Lower lobe of right lung (tissue), 2 donors: ENCODE results near the gene LMO1. TPM values are rescaled to one million over a fixed set of nuclear protein-coding genes. Genes with fewer than 3 reads are reported as not detected.

Experiments used
- ATAC-seq, 2 donors: fragments of 200-7000 bp; cut with Tn5 transposase; one replicate each; pipeline ENCODE4 v1.9.1; 2020 to 2022; ENCODE audit warnings: mild to moderate bottlenecking in 2 of 2, moderate library complexity in 2 of 2
- DNase-seq: peaks from one replicate; pipeline ENCODE4 v3.0.0-alpha.2; 2020
- H3K27ac ChIP-seq: fragments of 200-600 bp; one replicate; pipeline ENCODE4 v1.8.0; 2022
- H3K27me3 ChIP-seq: fragments of 200-600 bp; one replicate; pipeline ENCODE4 v1.8.0; 2022; ENCODE audit warnings: low read depth
- H3K36me3 ChIP-seq: fragments of 200-600 bp; one replicate; pipeline ENCODE4 v1.8.0; 2022; ENCODE audit warnings: mild to moderate bottlenecking
- H3K4me1 ChIP-seq: fragments of 200-600 bp; one replicate; pipeline ENCODE4 v1.8.0; 2022
- H3K4me3 ChIP-seq: fragments of 200-600 bp; one replicate; pipeline ENCODE4 v1.8.0; 2022; ENCODE audit warnings: mild to moderate bottlenecking
- H3K9me3 ChIP-seq: fragments of 200-600 bp; one replicate; pipeline ENCODE4 v1.8.0; 2022
- intact Hi-C: fragments of 100-400 bp; cut with DNase I; formaldehyde crosslinking; loops from one replicate; pipeline ENCODE4 v1.11.0; 2022
- total RNA-seq: library from RNA; stranded (reverse); fragmentation: NEBNext Ultra II Directional; extraction: Animal tissue kit (Norgen Biotek cat#: 25700); gene quantifications from one replicate; pipeline ENCODE4 v1.2.1, GENCODE V29; 2021
- TF ChIP-seq, protein P1 (sequence below): fragments of 200-600 bp; IDR thresholded peaks from one replicate; pipeline ENCODE4 v1.8.0; 2022; ENCODE audit warnings: antibody characterized with exemption, mild to moderate bottlenecking
- donor health status: DM: no; HTN: yes; CAD: no; lungs with severe emphysema.

The LMO1 gene
- total RNA-seq, 1 donor from 2014 or later, result not detected

DNA sequence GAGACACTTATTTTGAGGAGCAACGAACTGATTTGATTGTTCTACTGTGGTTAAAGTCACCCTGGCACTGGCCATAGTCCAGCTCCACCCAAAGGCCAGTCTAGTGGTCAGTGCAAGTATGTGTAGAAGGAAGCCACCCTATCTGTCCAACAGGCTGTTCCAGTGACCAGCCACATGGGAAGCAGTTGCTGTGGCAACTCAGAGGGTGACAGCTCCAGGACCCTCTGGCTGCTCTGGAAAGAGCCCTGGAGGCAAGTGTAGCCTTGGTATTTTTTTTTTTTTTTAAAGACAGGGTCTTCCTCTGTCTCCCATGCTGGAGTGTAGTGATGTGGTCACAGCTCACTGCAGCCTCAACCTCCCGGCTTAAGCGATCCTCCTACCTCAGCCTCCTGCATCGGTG is 27.8 kb downstream of the LMO1 start:
- H3K4me3 ChIP-seq, result no peak overlapping the region
- no peak for ATAC-seq
- no peak overlapping the region for H3K27ac ChIP-seq
- no peaks in the 10 kb centered on the region for H3K27me3 ChIP-seq
- TF ChIP-seq, protein P1, sequence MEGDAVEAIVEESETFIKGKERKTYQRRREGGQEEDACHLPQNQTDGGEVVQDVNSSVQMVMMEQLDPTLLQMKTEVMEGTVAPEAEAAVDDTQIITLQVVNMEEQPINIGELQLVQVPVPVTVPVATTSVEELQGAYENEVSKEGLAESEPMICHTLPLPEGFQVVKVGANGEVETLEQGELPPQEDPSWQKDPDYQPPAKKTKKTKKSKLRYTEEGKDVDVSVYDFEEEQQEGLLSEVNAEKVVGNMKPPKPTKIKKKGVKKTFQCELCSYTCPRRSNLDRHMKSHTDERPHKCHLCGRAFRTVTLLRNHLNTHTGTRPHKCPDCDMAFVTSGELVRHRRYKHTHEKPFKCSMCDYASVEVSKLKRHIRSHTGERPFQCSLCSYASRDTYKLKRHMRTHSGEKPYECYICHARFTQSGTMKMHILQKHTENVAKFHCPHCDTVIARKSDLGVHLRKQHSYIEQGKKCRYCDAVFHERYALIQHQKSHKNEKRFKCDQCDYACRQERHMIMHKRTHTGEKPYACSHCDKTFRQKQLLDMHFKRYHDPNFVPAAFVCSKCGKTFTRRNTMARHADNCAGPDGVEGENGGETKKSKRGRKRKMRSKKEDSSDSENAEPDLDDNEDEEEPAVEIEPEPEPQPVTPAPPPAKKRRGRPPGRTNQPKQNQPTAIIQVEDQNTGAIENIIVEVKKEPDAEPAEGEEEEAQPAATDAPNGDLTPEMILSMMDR, result no peak
- H3K36me3 ChIP-seq, result no peaks in the 10 kb centered on the region
- no peaks in the 10 kb centered on the region for H3K9me3 ChIP-seq
- DNase-seq, result peak; percentile 20
- no peaks in the 10 kb centered on the region for H3K4me1 ChIP-seq
- intact Hi-C loops, result no loop called here

DNA sequence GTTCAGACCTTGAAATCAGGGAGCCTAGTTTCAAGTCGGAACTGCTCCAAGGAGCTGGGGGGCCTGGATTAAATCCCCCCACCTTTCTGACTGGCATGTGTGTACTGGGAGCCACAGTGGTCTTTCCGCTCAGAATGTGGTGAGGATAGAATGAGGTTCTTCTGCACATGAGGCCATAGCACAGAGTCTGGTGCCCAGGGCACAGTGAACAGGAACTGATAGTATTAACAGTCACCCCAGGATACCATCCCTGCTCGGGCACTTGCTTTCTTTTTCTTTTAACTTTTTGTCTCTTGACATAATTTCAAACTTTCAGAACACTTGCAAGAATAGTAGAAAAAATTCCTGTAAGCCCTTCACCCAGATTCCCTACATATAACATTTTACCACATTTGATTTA is 28.8 kb downstream of the LMO1 start:
- H3K27ac ChIP-seq, result no peak overlapping the region
- no peaks in the 10 kb centered on the region for H3K9me3 ChIP-seq
- H3K4me3 ChIP-seq, result no peak overlapping the region
- ATAC-seq, result no peak
- no peaks in the 10 kb centered on the region for H3K4me1 ChIP-seq
- TF ChIP-seq, protein P1, result no peak
- no peaks in the 10 kb centered on the region for H3K36me3 ChIP-seq
- intact Hi-C loops, result no loop called here
- no peaks in the 10 kb centered on the region for H3K27me3 ChIP-seq
- no peak for DNase-seq

DNA sequence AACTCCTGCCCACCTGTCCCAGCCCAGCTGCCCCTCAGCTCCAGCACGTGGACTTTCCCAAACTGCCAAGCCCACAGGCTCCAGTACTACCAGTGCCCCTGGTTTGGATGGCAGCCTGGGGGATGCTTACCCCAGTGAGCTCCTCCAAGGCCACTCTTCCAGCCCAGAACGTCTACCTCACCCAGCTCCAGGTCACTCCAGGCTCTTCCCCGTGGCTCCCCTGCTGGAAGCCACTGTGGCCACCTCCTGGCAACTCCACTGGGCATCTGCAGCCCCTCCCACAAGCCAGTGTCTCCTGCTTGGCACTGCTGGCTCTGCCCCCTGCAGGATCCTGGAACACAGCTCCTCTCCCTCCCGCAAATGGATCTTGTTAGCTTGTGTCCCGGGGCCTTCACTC is 29.3 kb downstream of the LMO1 start:
- no peak for ATAC-seq
- H3K27ac ChIP-seq, result no peak overlapping the region
- H3K9me3 ChIP-seq, result no peaks in the 10 kb centered on the region
- H3K4me1 ChIP-seq, result no peaks in the 10 kb centered on the region
- no peaks in the 10 kb centered on the region for H3K27me3 ChIP-seq
- peak; percentile 22 for DNase-seq
- TF ChIP-seq, protein P1, result no peak
- no peak overlapping the region for H3K4me3 ChIP-seq
- intact Hi-C loops, result no loop called here
- H3K36me3 ChIP-seq, result no peaks in the 10 kb centered on the region

DNA sequence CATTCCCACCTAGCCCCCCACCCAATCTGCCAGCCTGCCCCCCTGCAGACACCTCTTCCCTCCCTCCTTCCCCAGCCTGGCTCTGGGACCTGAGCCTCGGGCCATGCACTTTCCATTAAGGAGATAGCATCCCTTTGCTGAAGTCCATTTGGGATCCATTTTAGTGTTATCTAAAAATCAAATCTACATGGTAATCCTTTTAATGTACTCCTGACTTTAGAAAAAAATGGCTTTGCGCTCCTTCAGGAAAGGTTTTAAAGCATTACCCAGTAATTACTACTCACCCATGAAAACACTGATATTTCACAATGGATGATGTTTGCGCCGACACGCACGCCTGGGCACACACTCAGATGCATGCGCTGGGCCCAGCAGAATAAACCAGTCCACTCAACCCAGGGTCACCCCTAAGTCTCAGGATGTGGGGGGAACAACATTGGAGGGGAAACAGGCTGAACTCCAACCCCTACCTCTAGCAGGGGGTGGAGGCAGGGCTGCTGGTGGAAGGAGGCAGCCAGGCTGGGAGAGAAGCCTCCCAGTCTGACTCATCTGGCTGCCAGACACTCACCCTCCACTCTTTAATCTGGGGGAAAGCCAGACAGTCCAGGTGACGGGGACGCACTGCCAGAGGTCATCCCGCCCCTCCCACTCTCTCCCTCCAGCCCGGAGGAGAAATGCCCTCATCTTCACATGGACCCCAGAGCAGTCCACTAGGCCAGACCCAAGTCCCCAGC is 29.8 kb downstream of the LMO1 start:
- no peak for ATAC-seq
- TF ChIP-seq, protein P1, result no peak
- Histone ChIP-seq H3K27me3 (no peaks in the 10 kb centered on the region), H3K9me3 (no peaks in the 10 kb centered on the region), H3K36me3 (no peaks in the 10 kb centered on the region), H3K4me1 (no peaks in the 10 kb centered on the region), H3K27ac (no peak overlapping the region), H3K4me3 (no peak overlapping the region)
- intact Hi-C loops, result no loop called here
- DNase-seq, result peak; percentile 13

DNA sequence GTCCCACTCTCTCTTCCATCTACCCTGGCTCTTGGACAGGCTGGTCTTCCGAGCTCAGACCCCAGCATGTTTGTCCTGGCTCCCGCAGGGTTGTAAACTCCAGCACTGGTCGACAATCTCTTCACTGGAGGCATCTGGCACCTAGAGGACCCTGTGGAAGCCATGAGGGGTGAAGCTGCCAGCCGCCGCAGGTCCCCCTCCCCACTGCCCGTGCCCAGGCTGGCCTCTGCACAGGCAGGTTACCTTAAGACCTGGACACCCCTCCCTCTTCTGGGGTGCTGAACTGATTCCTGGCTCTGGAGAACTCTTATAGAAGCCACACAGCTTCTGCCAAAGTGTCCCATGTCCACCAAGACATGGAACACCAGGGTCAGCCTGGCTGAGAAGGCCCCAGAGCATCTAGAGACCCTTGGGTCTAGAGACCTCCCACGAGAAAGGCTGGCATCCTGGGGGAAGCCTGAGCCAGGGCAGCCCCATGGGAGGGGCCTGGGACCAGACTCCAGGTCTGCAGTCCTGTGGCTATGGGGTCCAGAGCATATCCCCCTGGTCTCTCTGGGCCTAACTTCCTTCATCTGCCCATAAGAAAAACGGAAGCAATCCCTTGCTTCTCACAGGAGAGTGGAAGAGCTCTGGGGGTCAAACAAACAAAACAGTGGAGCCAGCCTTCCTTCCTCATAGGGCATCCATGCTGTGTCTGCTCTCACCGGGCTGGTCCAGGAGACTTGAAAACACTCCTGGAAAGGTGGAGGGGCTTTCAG is 30.6 kb downstream of the LMO1 start:
- Histone ChIP-seq H3K27me3 (no peaks in the 10 kb centered on the region), H3K9me3 (no peaks in the 10 kb centered on the region), H3K36me3 (no peaks in the 10 kb centered on the region), H3K27ac (no peak overlapping the region), H3K4me3 (no peak overlapping the region), H3K4me1 (no peaks in the 10 kb centered on the region)
- DNase-seq (peak; percentile 18), ATAC-seq (no peak)
- TF ChIP-seq, protein P1, result no peak
- intact Hi-C loops, result no loop called here
